ENCODE data around the gene SIRT3.

DNA sequence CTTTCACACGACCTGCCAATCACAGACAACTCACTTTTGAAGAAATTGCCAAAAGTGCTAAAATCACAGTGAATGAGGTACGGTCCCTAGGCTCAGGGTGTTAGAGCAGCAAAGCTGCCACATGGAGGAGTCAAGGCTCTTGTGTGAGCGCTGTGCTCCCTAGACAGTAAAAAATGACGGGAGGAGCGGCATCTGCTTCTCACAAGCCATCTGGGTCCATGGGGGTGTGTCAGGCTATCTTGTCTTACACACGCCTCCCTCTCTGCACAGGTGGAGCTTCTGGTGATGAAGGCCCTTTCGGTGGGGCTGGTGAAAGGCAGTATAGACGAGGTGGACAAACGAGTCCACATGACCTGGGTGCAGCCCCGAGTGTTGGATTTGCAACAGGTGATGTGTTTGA is 15.4 kb upstream of the SIRT3 start:
- TF ChIP-seq, protein P1, sequence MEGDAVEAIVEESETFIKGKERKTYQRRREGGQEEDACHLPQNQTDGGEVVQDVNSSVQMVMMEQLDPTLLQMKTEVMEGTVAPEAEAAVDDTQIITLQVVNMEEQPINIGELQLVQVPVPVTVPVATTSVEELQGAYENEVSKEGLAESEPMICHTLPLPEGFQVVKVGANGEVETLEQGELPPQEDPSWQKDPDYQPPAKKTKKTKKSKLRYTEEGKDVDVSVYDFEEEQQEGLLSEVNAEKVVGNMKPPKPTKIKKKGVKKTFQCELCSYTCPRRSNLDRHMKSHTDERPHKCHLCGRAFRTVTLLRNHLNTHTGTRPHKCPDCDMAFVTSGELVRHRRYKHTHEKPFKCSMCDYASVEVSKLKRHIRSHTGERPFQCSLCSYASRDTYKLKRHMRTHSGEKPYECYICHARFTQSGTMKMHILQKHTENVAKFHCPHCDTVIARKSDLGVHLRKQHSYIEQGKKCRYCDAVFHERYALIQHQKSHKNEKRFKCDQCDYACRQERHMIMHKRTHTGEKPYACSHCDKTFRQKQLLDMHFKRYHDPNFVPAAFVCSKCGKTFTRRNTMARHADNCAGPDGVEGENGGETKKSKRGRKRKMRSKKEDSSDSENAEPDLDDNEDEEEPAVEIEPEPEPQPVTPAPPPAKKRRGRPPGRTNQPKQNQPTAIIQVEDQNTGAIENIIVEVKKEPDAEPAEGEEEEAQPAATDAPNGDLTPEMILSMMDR (IDR thresholded peaks at IDR 0.05; ENCODE audit: insufficient read depth, low read length, poor library complexity, severe bottlenecking), result no peak
- no peak for TF ChIP-seq EZH2phosphoT487 (conservative IDR thresholded peaks at IDR 0.05; ENCODE audit: low read length)

Data from SU-DHL-6 (cell line).